Measurements from ENCODE around the gene BCAR3. TPM values are rescaled to one million over a fixed set of nuclear protein-coding genes. Genes with fewer than 3 reads are reported as not detected.
A peak's percentile ranks its signal among the peaks of the same experiment; 100 is the strongest.

Gene BCAR3
- total RNA-seq, 1 donor from 2014 or later, result 16.6 TPM

DNA sequence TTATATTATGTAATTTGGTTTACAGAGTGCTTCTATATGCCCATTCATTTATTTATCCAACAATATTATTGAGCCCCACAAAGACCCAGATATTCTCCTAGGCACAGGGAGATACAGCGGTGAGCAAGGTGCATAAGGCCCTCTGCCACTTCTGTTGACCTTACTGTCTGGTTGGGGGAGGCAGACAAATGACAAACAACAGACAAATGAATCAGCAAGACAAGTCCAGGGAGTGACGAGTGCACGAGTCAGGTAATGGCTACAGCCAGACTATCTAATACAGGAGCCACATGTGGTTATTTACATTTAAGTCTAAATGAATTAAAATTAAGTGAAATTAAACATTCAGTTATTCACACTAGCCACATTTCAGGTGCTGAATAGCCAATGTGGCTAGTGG lies 22.0 kb upstream of the BCAR3 start:
- TF ChIP-seq, protein P1, sequence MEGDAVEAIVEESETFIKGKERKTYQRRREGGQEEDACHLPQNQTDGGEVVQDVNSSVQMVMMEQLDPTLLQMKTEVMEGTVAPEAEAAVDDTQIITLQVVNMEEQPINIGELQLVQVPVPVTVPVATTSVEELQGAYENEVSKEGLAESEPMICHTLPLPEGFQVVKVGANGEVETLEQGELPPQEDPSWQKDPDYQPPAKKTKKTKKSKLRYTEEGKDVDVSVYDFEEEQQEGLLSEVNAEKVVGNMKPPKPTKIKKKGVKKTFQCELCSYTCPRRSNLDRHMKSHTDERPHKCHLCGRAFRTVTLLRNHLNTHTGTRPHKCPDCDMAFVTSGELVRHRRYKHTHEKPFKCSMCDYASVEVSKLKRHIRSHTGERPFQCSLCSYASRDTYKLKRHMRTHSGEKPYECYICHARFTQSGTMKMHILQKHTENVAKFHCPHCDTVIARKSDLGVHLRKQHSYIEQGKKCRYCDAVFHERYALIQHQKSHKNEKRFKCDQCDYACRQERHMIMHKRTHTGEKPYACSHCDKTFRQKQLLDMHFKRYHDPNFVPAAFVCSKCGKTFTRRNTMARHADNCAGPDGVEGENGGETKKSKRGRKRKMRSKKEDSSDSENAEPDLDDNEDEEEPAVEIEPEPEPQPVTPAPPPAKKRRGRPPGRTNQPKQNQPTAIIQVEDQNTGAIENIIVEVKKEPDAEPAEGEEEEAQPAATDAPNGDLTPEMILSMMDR (conservative IDR thresholded peaks at IDR 0.05), result no peak

DNA sequence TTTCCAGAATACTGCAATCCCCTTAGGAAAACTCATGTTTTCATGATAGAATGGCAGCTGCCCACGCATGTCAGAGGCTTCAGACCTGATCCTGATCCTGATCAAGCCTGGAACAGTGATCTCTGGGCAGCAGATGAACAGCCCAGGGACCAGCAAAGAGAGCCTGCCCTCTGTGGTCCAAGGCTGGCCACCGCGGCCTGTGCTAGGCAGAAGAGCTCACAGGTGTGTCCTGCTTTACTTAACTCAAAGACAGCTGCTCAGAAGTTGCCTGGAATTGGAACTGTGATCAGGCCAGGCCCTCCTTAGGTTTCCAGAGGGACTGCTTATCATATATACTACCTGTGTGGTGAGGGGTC lies 21.2 kb upstream of the BCAR3 start:
- no peak for DNase-seq (ENCODE audit: extremely low spot score, unreplicated experiment)
- H3K9me3 Mint-ChIP-seq, result no peaks in the 10 kb centered on the region
- H3K36me3 Mint-ChIP-seq, result no peaks in the 10 kb centered on the region
- H3K4me1 Mint-ChIP-seq (ENCODE audit: unreplicated experiment), result peaks cover 9% of the 10 kb centered on the region
- TF ChIP-seq, protein P1 (conservative IDR thresholded peaks at IDR 0.05), result no peak
- H3K4me3 Mint-ChIP-seq, result no peak overlapping the region
- H3K27ac Mint-ChIP-seq, result no peak overlapping the region
- H3K27me3 Mint-ChIP-seq, result peaks cover 4% of the 10 kb centered on the region

More for the DNA sequence above, 22.0 kb upstream of the BCAR3 start:
- no peak overlapping the region for H3K27ac Mint-ChIP-seq
- H3K4me1 Mint-ChIP-seq (ENCODE audit: unreplicated experiment), result peaks cover 17% of the 10 kb centered on the region
- DNase-seq (ENCODE audit: extremely low spot score, unreplicated experiment), result no peak
- H3K27me3 Mint-ChIP-seq, result peaks cover 2% of the 10 kb centered on the region
- no peaks in the 10 kb centered on the region for H3K36me3 Mint-ChIP-seq
- H3K4me3 Mint-ChIP-seq, result no peak overlapping the region
- H3K9me3 Mint-ChIP-seq, result no peaks in the 10 kb centered on the region

DNA sequence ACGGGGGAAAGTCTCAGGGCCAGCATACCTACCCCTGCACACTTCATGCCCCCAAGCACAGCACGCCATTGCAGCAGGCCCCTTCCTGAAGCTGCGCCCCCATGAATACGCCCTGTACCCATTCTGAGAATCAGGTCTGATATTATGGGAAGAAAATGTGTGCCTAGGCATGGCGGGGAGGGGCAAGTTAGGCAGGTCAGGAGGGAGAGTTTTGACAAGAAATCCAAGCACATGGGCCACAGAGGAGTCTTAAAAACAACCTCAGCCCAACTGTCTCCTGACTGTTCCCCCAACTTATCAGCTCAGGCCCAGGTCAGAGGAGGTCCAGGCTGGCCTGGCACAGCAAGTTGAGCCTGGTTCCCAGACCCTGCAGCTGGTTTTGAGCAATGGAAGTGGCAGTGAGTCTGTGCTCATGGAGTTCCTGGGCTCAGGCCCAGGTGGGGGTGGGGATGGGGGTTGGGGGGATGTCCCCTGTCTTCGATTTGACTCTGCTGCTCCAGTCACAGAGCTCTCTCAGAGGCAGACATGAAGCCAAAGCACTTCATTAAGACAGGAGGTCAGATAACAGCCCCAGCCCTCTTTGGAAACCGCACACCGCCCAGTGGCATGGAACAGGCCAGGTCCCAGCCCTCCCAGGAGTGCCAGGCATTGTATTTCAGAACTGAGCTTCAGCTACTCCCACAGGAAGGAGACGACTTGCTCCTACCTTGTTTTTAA lies 20.6 kb upstream of the BCAR3 start:
- TF ChIP-seq, protein P1 (conservative IDR thresholded peaks at IDR 0.05), result no peak
- peak overlapping the region; percentile 78 for H3K27ac Mint-ChIP-seq
- H3K27me3 Mint-ChIP-seq, result peaks cover 4% of the 10 kb centered on the region
- H3K36me3 Mint-ChIP-seq, result no peaks in the 10 kb centered on the region
- H3K9me3 Mint-ChIP-seq, result no peaks in the 10 kb centered on the region
- H3K4me3 Mint-ChIP-seq, result no peak overlapping the region
- H3K4me1 Mint-ChIP-seq (ENCODE audit: unreplicated experiment), result peaks cover 6% of the 10 kb centered on the region
- no peak for DNase-seq (ENCODE audit: extremely low spot score, unreplicated experiment)

GRCh38 chr1:93701629-93702028 lies 20.0 kb upstream of the BCAR3 start:
- TF ChIP-seq, protein P1 (conservative IDR thresholded peaks at IDR 0.05), result no peak
- Mint-ChIP-seq H3K27me3 (peaks cover 4% of the 10 kb centered on the region), H3K4me3 (no peak overlapping the region), H3K9me3 (no peaks in the 10 kb centered on the region), H3K4me1 (ENCODE audit: unreplicated experiment) (peaks cover 6% of the 10 kb centered on the region), H3K27ac (peak overlapping the region; percentile 78), H3K36me3 (no peaks in the 10 kb centered on the region)
- DNase-seq (ENCODE audit: extremely low spot score, unreplicated experiment), result no peak

DNA sequence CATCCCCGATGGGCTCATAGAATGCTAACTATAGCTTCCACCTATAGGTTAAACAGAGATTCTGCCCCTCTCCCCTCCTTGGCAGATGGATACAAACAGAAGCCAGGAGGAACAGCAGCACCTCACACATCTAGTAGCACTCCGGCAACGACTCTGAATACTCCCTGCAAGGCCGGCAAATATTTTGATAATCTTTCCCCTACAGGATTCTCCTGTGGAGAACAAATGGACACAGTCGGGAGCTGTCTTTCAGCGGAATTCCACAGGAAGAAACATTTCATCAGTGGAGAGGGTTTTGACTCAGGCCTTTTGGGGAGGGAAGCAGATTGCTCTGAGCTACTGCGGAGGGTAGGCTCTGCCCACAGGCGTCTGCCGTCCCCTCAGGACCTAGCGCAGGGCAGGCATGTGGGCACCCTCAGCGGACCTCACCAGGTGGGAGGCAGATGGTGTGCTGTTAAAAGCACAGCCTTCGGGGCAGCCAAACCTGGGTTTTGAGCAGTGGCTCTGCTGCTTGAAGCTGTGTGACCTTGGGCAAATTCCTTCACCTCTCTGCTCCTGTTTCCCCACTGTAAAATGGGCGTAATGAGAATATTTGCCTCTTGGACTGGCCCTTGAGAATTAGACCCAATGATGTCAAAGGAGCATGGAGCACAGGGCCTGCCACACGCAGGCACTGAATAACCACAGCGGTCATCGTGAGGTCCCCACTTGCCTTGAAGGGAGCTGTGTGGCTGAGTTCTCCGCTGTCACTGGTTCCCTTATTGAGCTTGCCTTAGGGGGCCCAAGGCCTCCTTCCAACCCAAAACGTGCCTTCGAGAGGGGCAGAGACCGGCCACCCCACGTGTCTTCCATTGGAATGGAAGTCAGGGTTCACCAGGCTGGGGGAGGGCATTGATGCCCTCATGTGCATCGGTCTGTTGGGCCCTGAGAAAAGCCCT lies 19.2 kb upstream of the BCAR3 start:
- H3K36me3 Mint-ChIP-seq, result no peaks in the 10 kb centered on the region
- peaks cover 6% of the 10 kb centered on the region for H3K4me1 Mint-ChIP-seq (ENCODE audit: unreplicated experiment)
- TF ChIP-seq, protein P1 (conservative IDR thresholded peaks at IDR 0.05), result no peak
- peaks cover 4% of the 10 kb centered on the region for H3K27me3 Mint-ChIP-seq
- H3K4me3 Mint-ChIP-seq, result no peak overlapping the region
- DNase-seq (ENCODE audit: extremely low spot score, unreplicated experiment), result no peak
- no peak overlapping the region for H3K27ac Mint-ChIP-seq
- H3K9me3 Mint-ChIP-seq, result no peaks in the 10 kb centered on the region

Measured in type B pancreatic cell (in vitro differentiated cells).